ENCODE data around the gene XIRP2.

DNA sequence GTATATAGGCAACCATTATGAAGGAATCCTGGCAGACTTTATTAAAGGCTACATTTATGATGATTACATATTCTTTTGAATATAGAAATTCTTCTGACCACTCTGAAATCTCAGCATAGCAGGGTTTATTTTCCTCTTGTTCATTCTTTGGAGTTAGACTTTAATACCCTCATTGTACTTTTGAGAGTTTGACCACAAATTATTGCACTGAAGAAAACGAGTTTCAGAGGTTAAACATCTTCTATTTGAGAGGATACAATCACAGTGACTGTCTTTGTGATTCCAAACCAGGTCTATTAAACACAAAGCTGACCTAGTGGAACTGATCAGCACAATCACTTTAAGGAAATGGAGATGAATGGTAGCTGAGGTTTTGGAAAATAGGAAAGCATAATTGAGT is 71.3 kb downstream of the XIRP2 start:
- TF ChIP-seq TAF1 (IDR thresholded peaks at IDR 0.05; ENCODE audit: low read depth, low read length) (no peak), POLR2A (IDR thresholded peaks at IDR 0.05; ENCODE audit: low read depth, low read length) (no peak), PAX5 (IDR thresholded peaks at IDR 0.05; ENCODE audit: insufficient read depth, low read length, severe bottlenecking) (no peak), POLR2AphosphoS5 (IDR thresholded peaks at IDR 0.05; ENCODE audit: low read depth, low read length) (no peak), POU2F2 (IDR thresholded peaks at IDR 0.05; ENCODE audit: low read depth, low read length) (no peak)

Data from GM12891 (cell line).